HG03565 (cell line): ENCODE measurements around the gene VMP1.

Source experiments
- ATAC-seq: cut with Tn5 transposase; IDR thresholded peaks from one replicate; pipeline ENCODE4 v1.9.1; 2021; ENCODE audit warnings: mild to moderate bottlenecking, moderate library complexity; ENCODE audit not compliant: unreplicated experiment

Gene VMP1

DNA sequence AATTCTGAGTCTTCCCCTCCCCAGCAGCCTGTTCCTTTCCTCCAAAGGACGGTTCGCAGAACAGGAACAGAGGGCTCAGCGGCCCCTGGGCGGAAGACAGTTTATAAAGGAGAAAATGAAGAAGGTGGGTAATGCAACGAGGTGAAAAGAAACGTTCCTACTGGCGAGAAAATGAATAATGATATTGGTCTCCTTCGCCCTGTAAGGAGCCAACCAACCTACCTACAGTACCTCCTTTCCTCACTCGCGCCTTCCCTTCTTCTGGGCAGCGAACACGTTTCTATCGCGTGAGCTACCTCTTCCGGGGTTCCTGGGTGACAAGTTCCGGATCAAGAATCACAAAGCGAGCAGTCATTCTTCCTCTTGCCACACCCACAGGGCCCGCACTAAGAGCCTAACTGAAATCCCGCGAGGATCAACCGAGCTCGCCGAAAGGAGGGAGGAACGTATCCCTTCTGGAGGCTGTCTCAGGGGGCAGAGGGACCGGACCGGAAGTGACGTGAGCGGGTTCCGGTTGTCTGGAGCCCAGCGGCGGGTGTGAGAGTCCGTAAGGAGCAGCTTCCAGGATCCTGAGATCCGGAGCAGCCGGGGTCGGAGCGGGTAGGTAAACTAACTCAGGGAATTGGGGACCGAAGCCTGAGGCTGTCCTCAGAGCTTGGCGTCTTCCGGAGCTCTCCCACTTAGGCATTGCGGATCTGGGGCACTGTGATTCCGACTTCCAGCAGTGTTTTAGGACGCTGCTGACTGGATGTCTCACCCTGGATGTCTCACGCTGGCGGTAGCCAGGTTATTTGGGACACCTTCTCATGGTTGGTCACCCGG, at the start of gene VMP1, which contains the start of gene PTRH2:
Gene VMP1 (plus strand): TSS at position 506 of the 822 bp plus-strand sequence. CDS start 23,793 bp downstream, outside the sequence.
Gene PTRH2 (minus strand): TSS at position 282 of the 822 bp plus-strand sequence. CDS start 9,452 bp downstream, outside the sequence.
- ATAC-seq: peak; percentile 94

DNA sequence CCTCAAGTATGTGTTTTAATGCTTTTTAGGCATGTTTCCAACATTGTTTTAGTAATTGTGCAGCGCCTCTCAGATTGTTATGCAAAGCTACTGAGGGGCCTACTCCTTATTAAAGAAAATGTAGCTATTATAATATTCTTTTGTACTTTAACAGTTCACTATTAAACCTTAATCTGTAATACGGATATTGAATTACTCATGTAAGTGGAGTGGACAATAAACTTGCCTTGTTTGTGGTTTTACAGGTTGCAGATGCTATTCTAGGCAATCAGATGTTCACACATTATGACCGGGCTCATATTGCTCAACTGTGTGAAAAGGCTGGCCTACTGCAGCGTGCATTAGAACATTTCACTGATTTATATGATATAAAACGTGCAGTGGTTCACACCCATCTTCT, 41.2 kb upstream of the VMP1 start:
- ATAC-seq: no peak

DNA sequence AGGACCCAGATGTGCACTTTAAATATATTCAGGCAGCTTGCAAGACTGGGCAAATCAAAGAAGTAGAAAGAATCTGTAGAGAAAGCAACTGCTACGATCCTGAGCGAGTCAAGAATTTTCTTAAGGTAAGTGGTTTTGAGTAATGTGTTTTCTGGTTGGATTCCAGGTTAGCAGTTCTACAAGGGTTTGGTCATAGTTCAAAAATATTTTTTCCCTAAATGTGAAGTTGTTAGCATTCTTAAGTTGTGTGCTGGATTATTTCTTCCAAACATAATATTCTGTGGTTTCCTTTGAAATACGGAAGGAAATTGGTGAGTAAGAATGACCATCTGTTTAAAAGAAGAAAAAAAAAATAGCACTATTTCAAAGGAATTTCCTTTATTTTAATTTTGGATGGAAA, 38.6 kb upstream of the VMP1 start:
- ATAC-seq: no peak

DNA sequence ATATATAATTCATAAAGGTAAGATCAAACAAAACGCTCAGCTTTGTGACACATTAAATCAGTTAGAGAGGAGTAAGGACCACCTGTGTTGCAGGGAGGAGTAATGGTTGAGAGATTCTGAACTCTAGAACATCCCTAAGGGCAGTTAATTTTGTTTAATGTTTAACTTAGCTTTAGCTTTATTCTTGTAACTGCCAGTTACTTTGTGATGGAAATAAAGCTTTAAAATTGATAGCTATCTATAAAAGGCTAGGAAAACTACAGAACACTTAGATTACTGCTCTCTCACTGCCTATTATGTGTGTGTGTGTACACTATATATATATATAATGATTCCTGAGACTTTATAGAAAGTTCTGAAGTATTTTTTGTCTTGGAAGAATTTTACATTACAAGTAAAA, 38.0 kb upstream of the VMP1 start:
- ATAC-seq: no peak

DNA sequence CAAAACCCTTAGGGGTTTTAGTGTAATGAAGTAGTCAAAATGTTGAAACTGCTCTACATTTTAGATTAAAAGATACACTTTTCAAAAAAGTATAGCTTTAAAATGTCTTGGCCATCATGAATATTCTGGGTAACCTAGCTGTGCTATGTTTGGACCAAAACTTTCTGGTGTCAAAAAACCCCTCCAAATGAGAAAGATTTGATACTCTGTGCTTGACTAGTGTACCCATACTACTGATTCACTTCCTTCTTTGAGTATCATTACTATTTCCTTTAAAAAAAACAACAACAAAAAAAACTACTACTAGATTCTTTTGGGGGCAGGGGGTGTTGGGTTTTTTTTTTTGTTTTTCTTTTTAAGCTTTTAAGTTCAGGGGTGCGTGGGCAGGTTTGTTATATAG, 37.5 kb upstream of the VMP1 start:
- no peak for ATAC-seq

DNA sequence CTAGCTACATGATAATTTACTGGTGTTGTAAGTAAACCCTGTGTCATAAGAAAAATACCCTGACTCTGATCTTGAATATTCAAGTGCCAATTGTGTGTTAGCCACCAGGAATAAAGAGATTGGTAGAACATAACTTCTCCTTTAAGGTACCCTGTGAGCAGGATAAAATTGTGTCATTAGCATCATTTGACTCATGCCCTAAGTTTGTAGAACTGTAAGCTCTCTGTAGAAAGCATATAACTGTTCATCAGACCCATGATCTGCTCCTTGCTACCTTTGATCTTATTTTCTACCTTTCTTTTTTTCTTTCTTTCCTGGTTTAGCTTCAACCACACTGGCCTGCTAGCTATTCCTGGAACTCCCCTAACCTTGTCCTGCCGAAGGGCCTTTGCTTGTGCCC, 36.1 kb upstream of the VMP1 start:
- ATAC-seq: no peak

DNA sequence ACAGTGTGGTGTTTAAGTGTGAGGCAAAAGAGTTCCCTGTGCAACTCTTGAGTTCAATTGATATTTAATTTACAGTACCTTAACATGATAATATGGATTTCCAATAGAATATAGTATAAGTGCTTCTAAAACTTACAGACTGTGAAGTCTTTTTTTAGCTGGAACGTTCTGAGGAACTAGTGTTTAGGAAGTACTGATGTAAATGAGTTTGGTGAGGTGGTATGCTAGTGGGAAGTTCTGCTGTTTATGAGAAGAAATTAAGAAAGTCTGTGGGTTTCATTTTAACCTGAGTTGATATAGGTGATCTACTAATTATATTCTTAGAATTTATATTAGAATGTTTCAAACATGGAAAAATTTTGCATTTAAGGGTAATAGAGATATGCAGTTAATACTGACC, 32.2 kb upstream of the VMP1 start:
- ATAC-seq: no peak

DNA sequence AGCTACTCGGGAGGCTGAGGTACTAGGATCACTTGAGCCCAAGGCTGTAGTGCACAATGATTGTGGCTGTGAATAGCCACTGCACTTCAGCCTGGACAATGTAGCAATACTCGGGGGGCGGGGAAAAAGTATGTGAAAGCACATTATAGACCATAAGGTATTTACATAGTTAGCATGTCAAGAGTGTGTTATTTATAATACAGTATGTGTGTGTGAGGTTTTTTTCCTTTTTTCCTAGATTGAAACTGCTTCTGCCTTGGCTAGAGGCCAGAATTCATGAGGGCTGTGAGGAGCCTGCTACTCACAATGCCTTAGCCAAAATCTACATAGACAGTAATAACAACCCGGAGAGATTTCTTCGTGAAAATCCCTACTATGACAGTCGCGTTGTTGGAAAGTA, 30.7 kb upstream of the VMP1 start:
- ATAC-seq: no peak

DNA sequence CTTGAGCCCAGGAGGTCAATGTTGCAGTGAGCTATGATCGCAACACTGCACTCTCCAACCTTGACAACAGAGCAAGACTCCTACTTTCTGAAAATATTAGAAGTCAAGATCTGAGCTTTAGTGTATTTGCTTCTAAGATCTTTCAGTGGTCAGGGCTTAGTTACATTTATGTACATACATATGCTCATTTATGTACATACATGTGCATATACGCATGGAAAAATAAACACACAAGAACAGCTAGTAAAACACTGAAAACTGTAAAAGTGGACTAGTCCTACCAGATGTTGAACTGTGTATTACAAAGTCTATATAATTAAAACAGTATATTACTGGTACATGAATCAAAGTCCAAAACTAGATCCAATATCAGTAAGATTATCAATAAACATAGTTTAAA, 28.5 kb upstream of the VMP1 start:
- no peak for ATAC-seq

DNA sequence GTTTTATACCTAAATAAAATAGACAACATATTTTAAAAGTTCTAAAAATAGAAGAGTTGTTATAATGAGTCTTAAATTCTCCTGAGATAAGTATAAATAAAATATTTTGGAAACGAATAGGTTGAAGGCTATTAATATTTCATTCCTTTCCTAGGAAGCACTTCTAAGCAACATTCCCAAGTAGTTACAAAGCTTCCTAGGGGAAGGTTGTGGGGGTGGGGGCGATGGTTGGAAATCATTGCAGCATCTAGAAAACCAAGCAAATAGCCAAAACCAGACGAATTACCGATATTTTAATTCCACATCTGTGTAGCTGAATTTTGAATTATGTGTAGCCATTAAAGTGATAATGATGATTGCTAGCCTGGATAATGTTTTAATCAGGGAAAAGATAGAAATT, 27.1 kb upstream of the VMP1 start:
- no peak for ATAC-seq

DNA sequence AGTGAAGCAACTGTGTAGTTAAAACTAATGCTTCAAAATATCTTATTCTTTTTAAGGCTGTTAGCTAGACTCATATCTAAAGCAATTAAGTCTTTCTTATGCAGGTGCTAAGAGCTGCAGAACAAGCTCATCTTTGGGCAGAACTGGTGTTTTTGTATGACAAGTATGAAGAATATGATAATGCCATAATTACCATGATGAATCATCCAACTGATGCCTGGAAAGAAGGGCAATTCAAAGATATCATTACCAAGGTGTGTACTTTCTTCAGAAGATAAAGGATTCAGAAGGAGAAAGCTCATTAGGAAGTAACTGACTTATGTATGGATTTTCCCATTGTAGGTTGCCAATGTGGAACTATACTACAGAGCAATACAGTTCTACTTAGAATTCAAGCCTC, 24.2 kb upstream of the VMP1 start:
- ATAC-seq: no peak

DNA sequence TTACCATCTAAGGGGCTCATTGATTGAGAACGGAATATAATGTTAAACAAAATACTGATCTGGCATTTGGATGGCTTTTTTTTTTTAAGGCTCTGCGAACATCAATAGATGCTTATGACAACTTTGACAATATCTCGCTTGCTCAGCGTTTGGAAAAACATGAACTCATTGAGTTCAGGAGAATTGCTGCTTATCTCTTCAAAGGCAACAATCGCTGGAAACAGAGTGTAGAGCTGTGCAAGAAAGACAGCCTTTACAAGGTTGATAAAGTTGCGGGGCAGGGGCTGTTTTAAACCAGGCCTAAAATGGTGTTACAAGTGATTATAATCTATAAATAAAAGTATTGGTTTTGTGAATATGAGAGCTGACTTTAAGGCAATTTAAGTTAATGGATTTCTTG, 22.5 kb upstream of the VMP1 start:
- no peak for ATAC-seq

DNA sequence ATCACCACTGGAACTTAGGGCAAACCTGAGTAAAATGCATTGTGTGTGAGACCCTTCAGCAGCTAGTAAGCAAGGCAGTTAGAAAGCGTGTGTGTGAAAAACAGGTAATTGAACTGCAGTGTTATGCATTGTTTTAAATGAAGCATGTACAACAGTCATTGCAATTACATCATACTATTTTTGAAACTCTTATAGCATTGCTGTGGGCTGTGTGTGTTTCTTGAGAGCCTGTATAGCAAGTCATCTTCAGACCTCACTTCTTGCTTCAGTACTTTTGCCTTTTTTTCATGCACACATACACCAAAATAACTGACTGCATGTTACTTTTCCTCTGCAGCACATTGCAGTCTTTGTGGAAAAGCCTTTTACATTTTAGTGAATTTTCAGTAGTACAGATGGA, 19.4 kb upstream of the VMP1 start:
- ATAC-seq: no peak

DNA sequence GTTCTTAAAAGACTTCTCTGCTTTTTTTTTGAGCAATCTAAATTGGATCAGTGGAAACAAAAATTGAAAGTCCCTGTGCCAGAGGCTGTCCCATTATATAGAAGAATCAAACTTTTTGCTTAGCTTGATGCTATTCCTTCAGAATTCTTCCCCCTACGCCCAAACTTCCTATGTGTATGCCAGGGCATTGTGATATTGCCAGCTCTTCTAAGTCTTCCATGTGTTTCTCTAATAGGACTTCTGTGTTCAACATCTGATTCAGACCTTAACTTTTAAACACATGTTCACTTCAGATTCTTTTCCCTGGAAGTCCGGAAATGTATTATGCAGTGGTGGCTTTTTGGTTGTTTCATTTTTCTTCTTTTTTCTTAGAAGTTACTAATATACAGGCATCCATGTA, 19.0 kb upstream of the VMP1 start:
- ATAC-seq: no peak

DNA sequence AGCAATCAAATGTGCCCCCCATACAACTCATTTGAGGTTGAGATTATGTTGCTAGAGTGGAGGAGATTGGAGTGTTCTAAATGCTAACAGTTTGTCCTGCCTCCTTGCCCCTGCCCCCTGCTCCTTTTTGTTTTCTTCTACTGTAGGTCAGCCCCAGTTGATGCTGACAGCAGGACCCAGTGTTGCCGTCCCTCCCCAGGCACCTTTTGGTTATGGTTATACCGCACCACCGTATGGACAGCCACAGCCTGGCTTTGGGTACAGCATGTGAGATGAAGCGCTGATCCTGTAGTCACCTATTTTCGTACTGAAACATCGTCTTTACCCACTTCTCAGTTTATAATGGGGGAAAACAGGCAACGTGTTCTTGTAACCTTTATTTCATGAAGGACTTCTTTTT, 13.9 kb upstream of the VMP1 start:
- no peak for ATAC-seq

DNA sequence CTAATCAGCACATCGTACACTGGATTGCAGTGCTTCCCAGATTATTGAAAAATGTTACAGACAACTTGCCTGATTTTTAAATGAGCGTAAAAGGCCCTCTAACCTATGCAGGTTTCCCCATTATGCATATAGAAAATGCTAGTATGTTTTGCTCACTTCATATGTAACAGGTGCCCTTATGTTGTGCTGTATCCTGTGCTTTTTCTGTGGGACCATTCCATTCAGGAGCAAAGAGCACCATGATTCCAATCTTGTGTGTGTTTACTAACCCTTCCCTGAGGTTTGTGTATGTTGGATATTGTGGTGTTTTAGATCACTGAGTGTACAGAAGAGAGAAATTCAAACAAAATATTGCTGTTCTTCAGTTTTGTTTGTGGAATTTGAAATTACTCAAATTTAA, 13.1 kb upstream of the VMP1 start:
- ATAC-seq: no peak

DNA sequence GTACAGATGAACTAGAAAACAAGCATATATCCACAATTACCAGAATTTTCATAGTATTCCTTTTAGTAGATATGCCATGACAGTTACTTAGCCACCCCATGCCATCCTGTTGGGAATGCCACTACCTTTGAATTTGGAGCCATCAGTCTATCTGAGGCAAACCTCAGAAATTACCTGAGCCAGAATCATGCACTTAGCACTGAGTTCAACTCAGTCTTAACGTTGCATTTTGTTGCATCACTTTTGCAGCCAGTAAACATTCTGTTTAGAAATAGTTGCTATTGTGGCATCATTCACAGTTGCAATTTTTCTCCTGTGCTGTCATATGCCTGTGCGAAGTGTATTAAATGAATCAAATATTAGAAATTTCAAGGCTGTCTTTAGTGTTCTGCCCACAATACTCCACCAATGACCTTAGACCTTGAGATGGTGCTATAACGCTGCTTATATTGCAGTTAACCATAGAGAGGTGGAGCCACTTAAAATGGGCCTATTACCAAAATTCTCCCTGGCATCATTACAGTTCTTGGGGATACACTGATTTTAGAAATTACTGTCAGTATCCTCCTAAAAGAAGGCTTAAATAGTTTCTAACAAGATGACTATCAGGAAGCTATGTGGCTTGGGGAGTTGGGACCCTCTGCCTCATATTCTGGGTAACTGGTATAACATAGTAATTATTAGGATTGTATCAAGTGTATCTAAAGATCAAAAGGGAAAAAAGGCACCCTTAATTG, 11.3 kb upstream of the VMP1 start:
- no peak for ATAC-seq

DNA sequence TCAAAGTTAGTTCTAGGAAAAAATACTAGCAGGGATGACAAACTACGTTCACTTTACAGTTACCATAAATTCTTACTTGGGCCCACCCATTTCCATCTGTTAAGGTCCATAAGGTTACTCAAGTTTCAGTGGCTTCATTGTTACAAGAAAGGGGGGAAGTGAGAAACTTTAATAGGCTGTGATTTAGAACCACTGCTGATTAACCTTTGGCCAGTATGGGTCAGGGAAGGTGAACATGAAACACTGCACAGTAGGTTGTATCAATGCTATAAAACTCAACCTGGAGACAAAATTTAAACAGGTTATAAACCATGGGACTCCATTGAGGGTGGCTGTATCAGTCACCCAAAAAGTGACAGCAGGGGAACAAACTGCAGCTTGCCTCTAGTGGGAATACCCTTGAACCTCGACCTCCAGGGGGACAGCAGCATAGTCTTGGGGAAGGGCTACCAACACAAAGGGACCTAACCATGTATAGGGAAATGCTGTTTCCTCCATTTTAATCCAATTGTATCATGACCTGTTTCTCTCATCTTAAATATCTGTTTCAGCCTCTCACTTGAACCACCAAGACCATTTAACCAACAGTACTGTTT, 10.7 kb upstream of the VMP1 start:
- ATAC-seq: no peak

DNA sequence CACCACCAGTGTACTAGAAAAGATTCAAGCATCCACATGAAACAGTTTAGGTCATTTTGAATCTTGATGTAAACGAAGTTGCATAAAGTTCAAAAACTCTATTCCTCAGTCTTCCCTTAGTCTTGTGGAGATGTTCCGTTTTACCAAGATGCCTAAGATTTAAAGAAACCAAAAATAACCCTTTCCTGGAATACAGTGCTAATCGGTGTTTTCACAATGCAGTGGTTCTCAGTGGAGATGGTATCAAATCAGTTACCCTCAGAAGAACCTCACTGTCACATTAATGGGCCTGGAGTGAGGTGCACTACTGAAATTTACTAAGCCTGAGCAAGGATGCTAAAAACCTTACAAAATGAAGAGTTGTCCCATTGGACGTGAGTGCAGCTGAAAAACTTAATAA, 9.3 kb upstream of the VMP1 start:
- no peak for ATAC-seq

DNA sequence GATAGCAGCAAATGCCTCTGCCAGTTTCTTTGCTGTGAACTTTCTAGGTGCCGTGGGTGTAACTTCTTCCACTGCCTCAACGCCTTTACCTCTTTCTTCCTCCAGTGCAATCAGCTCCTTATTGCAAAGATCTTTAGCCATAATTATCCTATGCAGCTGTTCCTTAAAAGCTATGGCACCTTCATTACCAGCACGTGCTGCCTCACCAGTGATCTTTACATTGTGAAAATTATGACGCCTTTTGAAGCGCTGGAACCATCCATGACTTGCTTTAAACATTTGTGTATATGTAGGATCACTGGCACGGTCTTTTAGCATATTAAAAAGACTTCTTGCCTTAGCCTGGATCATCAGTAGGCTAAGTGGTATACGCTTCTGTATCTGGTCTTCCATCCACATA, 8.2 kb upstream of the VMP1 start:
- ATAC-seq: no peak

DNA sequence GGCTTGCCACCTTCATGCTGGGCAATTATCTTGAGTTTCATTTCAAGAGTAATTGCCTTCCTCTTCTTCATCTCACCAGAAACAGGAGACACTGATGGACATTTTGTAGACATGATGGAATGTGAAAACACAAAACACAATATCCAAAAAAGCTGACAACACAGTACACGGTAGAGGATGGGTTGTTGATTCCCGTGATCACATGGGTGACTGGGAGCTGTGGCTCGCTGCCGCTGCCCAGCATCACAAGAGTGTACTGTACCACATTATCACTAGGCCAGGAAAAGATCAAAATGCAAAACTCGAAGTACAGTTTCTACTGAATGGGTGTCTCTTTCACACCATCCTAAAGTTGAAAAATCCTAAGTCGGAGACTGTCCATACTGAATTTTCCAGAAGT, 7.7 kb upstream of the VMP1 start:
- ATAC-seq: no peak

DNA sequence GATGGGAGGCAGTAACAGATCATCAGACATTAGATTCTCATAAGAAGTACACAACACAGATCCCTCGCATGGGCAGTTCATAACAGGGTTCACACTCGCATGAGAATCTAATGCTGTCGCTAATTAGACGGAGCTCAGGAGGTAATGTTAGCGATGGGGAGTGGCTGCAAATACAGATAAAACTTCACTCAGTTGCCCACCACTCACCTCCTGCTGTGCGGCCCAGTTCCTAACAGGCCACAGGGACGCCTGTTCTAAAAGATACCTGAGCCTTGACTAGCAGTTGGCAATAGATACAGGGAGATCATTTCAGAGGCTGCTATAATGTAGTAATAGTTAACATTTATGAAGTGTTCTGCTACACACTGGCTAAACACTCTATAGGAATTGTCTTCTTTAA, 5.2 kb upstream of the VMP1 start:
- ATAC-seq: no peak
